Tibial nerve (tissue), 4 donors: ENCODE results near the gene CAB39.

Source experiments
- CTCF ChIP-seq, 5 experiments: fragments of 200-600 bp in 3 of 5; fragments of 450-650 bp in 2 of 5; sonication (generic) in 3 of 5; IDR thresholded peaks; one replicate each; pipeline ENCODE4 v1.5.1; 2016 to 2019; ENCODE audit warnings: antibody characterized with exemption in 5 of 5, mild to moderate bottlenecking in 3 of 5, moderate library complexity in 2 of 5
- EP300 ChIP-seq, 2 donors: sonication (generic); formaldehyde crosslinking; IDR thresholded peaks; one replicate each; pipeline ENCODE4 v1.6.1; 2017; ENCODE audit warnings: antibody characterized with exemption in 2 of 2, mild to moderate bottlenecking in 1 of 2
- POLR2A ChIP-seq, 2 donors: fragments of 450-650 bp; IDR thresholded peaks; one replicate each; pipeline ENCODE4 v1.6.1; 2017; ENCODE audit warnings: antibody characterized with exemption in 2 of 2, mild to moderate bottlenecking in 2 of 2, moderate library complexity in 2 of 2

- TF ChIP-seq POLR2A (IDR thresholded peaks at IDR 0.05) (no peak), CTCF (IDR thresholded peaks at IDR 0.05) (no peak), EP300 (IDR thresholded peaks at IDR 0.05) (no peak)
These were observed 115.2 kb downstream of the CAB39 start for GRCh38 chr2:230827774-230828271.
